Activated CD4-positive, alpha-beta T cell treated with anti-CD3 and anti-CD28 coated beads, Interleukin-2, amount 50 U/mL, for 24 hours (primary cell): ENCODE results near the gene FRMD5.

ENCODE experiments used
- DNase-seq, 2 donors: peaks; one replicate each; pipeline ENCODE4 v3.0.0-alpha.2; 2020; ENCODE audit warnings: low read depth in 1 of 2, low spot score in 1 of 2

Gene FRMD5

DNA sequence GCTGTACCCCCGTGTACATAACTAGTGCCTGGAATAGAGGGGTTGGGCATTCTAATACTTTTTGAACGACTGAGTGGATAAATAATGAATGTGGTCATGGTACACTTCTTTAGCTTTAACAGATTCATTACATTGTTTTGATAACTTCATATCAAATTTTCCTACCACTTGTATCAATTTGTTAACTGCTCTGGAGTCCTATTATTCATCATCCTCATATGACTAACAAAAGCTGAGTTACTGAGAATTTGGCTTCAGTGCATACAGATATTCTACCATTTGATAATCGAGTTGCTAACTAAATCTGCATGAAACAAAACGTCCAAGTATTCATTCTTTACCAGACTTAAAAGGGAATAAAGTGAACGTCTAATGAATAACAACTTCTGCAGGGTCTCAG is 31.7 kb downstream of the FRMD5 start:
- no peak for DNase-seq

DNA sequence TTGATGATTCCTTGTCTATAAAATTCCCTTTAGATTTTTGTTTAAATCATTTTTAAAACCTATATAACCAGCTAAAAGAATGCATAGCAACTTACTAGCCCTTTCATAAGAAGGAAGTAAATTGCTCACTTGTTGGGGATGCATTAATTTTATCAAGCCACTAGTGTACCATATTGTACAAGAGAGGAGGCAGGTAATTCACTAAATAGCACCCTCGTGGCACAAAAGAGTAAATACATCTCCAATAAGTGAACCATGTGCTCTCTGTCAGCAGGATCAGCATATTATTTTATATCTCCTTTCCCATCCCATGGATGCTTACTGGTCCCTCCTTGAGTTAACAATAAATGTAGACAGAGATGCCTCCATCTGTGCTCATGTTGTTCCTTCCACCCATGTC is 34.3 kb downstream of the FRMD5 start:
- no peak for DNase-seq

DNA sequence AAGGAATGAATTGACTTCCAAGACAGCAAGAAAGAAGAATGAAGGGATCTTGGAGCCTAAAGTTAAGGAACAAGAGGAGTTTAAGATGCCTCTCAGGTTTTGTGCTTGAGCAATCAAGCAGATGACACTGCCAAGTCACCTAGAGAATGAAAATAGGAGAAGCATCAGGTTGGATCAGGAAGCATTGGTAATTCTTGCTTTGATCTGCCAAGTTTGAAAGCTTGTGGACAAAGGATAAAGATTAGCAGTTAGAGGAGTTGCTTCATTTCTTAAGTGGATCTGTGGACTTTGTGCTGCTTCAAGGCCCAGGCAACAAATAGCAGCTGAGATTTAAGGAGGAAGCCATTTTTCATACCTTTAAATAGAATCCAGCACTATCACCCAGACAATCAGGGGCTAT is 35.6 kb downstream of the FRMD5 start:
- DNase-seq = no peak

GRCh38 chr15:44158111-44158510 is 37.0 kb downstream of the FRMD5 start:
- DNase-seq = no peak

- DNase-seq = no peak
These were observed 37.4 kb downstream of the FRMD5 start for GRCh38 chr15:44157679-44158078.

GRCh38 chr15:44153352-44153751 is 41.7 kb downstream of the FRMD5 start:
- DNase-seq = no peak

DNA sequence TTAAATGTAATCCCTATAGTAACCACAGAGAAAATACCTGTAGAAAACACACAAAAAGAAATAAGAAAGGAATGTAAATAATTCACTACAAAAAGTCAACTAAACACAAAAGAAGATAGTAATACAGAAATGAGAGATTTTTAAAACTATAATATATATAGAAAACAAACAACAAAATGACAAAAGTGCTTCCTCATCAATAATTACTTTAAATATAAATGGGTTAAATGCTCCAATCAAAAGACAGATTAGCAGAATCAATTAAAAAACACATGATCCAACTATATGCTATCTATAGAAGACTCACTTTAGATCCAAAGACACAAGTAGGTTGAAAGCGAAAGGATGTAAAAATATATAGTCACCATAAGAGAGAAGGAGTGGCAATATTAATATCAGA is 45.8 kb downstream of the FRMD5 start:
- DNase-seq = no peak

DNA sequence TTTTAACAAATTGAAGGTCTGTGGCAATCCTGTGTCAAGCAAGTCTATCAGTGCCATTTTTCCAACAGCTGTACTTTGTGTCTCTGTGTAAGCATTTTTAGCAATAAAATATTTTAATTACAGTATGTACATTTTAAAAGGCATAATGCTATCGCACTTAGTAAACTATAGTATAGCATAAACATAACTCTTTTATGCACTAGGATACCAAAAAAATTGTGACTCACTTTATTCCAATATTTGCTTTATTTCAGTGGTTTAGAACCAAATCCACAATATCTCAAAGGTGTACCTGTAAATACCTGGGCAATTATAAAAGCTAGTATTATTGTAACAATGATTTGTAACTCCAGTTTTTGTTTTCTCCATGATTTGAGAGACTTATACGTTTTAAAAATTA is 46.5 kb downstream of the FRMD5 start:
- DNase-seq = no peak

GRCh38 chr15:44147636-44148035 is 47.4 kb downstream of the FRMD5 start:
- DNase-seq = no peak

GRCh38 chr15:44145495-44145894 is 49.6 kb downstream of the FRMD5 start:
- no peak for DNase-seq

DNA sequence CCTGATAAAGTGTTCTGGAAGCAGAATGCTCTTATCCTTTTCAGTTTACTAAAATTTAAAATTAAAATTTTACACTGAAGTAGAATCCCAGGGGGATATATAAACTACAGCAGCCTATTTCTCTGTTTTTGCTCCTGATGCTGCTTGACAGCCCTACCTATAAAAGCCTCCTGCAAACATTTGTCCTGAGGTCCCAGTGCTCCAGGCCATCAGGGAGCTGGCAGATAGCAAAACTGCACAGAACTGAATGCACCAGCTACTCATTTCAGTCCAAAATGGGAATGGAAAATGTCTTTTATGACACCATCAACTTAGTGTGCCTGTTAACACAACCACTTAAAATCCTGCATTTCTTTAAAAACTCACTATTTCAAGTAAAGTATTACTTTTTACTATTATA is 50.1 kb downstream of the FRMD5 start:
- no peak for DNase-seq

- DNase-seq = no peak
These were observed 50.9 kb downstream of the FRMD5 start for GRCh38 chr15:44144184-44144583.

GRCh38 chr15:44137750-44138149 is 57.3 kb downstream of the FRMD5 start:
- no peak for DNase-seq

DNA sequence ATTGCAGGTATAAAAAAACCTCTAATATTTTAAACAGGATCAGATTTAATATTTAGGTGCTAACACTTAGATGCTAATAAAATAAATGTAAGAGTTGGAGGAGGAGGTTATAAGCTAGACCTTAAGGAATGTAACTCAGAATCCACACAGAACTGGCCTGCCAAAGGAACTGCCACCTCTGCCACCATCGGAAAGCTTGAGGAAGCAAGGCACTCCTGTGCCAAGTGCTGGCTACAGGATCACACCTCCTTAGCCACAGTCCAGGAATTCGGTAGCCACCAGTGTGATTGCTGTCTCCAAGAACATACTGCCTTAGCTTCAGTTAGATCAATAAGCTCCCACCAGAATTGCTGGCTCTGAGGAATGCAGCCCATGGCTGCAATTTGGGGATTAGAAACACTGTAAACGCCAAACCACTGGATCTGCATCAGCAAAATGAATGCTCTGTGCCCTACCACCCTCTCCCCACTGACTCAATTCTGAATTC is 58.0 kb downstream of the FRMD5 start:
- DNase-seq = no peak

DNA sequence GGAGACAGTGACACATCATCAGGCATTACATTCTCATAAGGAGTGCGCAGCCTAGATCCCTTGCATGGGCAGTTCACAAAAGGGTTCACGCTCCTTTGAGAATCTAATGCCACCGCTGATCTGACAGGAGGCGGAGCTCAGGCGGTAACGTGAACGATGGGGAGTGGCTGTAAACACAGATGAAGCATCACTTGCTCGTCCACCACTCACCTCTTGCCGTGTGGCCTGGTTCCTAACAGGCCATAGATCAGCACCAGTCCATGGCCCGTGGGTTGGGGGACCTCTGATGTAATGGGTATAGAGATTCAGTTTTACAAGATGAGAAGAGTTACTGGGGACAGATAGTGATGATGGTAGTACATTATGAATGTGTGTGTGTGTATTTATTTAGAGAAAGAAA is 63.0 kb downstream of the FRMD5 start:
- DNase-seq = no peak

DNA sequence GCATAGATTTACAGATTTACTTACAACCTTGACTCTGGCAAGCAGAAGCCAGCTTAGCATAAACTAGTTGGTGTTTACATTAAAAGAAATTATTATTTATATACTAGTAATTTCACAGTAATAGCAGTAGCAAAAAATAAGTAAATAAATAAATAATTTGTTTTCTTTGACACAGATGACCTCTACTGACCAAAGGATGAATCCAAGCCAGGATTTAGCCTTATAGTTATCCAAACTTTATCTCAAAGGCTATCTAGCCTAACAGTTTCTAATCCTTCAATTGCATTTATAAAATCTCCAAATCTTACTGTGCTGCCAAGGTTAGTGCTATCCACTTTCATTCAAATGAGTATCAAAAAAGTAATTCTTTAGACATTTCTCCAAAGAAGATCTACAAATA is 64.3 kb downstream of the FRMD5 start:
- DNase-seq = no peak

DNA sequence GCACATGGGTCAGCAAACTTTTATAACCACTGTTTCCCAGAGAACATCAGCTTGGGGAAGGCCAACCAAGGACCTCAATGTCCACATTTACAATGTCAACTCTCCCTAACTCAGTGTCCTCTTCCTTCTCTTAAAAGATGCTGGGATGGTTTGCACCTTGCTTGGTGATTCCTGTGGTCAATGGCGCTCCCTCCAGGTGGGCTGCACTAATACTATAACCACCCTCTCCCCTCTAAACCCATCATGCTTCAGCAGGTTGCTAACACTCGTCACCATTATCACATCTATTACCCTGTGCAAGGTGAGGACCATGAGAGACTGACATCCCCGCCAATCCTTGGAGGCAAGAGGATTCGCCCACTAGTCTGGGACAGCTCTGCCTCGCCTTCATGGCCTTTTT is 65.2 kb downstream of the FRMD5 start:
- no peak for DNase-seq

- no peak for DNase-seq
These were observed 66.6 kb downstream of the FRMD5 start for GRCh38 chr15:44128443-44128842.

DNA sequence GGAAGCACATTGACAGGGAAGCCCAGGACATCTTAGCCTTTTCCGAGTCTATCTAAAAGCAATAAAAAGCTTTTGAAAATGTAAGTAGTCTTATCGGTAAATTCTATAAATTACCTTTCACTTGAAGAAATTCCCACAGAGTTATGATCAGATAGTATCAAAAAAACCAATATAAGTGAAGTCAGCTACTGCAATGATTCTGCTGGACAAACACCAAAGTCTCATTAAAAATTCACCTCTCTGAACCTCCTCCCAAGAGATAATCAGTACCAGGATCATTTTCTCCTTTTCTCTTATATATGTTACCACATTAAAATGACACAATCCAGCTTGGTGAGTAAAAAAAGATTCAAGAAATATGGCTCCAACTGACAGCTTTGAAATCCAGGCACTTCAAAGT is 69.2 kb downstream of the FRMD5 start:
- DNase-seq = no peak

- DNase-seq = no peak
These were observed 92.3 kb downstream of the FRMD5 start for GRCh38 chr15:44102675-44103254.

GRCh38 chr15:44101944-44102343 is 93.1 kb downstream of the FRMD5 start:
- DNase-seq = no peak

- DNase-seq = no peak
These were observed 93.8 kb downstream of the FRMD5 start for GRCh38 chr15:44101286-44101685.

DNA sequence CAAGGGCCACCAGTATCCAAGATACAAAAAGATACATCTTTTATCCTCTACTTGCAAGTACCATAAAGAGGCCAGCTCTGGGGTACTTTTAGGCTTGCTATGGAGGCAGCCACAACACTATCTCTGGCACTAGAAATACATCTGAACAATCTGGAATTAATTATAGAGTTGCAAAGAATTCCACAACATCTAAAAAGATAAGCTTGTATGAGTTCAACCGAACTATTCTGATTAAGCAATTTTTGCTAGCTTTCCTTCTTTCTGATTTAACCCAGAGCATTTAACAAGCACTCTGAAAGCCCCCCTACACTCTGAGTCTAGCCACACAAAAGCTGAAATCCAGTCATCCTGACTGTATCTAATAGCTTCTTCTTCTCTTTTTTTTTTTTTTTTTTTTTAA is 95.4 kb downstream of the FRMD5 start:
- DNase-seq = no peak

- DNase-seq = no peak
These were observed 97.5 kb downstream of the FRMD5 start for GRCh38 chr15:44097552-44097951.
